ENCODE data around the gene CELA3B.
"Not testable (repeated sequence)": the region's sequence is repeated elsewhere in the genome, so short reads cannot be mapped to it uniquely, and the experiment has no call there.

The CELA3B gene

DNA sequence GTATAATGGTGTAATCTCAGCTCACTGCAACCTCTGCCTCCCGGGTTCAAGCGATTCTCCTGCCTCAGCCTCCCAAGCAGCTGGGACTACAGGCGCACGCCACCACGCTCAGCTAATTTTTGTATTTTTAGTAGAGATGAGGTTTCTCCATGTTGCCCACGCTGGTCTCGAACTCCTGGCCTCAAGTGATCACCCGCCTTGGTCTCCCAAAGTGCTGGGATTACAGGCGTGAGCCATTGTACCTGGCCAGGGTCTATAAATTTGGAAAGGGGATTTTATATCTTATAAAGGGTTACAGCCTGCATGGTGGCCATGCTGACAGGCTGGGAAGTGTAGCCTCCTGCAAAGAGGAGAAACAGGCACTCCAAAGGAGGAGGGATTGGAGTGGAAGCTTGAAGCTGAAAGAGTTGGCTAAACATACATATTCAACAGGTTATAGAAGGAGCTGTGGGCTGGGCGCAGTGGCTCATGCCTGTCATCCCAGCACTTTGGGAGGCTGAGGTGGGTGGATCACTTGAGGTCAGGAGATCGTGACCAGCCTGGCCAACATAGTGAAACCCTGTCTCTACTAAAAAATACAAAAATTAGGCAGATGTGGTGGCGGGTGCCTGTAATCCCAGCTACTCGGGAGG lies 37.9 kb downstream of the CELA3B start:
- DNase-seq, result not testable (repeated sequence)

DNA sequence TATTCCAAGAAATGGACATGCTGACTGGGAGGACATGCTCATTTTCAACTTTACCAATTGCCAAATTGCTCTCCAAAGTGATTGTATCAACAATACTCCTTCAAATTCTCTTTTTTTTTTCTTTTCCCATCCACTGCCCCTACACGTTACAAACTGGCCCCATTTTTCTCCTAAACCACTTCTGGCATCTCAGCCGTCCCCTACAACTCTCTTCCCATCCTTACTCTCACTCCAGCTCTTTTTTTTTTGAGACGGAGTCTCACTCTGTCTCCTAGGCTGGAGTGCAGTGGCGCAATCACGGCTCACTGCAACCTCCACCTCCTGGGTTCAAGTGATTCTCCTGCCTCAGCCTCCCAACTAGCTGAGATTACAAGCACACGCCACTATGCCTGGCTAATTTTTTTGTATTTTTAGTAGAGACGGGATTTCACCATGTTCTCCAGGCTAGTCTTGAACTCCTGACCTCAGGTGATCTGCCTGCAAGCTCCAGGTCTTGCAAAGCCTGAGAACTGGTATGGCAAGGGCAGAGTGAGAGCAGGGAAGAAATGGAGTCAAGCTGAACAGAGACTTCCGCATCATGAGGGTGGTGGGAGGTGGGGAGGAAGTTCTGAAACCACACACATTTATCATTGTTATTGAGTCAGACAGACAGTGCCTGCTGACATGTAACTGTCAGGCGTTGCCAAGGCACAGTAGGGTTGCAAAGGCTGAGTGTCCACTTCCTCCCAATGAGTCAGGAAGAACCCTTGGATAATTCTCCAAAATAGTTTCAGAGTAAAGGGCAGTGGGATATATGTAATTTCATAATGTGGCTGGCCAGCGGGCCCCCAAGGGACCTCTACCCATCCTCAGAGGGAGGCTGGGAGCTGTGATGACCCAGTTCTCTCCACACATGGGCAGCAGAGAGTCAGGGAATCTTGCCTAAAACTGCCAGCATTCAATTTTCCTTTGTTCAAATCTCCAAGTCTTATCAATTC lies 42.0 kb downstream of the CELA3B start:
- peak; percentile 96 for DNase-seq

DNA sequence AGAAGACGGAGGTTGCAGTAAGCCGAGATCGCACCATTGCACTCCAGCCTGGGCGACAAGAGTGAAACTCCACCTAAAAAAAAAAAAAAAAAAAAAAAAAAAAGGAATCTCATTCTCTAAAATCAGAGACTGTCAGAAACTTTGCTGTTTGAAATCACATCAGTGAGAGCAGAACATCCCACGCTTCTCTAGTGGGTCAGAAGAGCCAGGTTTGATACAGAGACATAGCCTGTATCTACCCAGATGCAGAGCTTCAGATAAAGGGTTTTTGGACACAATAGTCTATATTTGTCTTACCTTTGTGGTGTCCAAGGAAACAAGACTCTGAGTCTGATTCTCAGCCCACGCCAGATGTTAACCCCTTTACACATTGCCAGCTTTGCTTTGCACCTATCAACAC lies 44.2 kb downstream of the CELA3B start:
- no peak for DNase-seq

DNA sequence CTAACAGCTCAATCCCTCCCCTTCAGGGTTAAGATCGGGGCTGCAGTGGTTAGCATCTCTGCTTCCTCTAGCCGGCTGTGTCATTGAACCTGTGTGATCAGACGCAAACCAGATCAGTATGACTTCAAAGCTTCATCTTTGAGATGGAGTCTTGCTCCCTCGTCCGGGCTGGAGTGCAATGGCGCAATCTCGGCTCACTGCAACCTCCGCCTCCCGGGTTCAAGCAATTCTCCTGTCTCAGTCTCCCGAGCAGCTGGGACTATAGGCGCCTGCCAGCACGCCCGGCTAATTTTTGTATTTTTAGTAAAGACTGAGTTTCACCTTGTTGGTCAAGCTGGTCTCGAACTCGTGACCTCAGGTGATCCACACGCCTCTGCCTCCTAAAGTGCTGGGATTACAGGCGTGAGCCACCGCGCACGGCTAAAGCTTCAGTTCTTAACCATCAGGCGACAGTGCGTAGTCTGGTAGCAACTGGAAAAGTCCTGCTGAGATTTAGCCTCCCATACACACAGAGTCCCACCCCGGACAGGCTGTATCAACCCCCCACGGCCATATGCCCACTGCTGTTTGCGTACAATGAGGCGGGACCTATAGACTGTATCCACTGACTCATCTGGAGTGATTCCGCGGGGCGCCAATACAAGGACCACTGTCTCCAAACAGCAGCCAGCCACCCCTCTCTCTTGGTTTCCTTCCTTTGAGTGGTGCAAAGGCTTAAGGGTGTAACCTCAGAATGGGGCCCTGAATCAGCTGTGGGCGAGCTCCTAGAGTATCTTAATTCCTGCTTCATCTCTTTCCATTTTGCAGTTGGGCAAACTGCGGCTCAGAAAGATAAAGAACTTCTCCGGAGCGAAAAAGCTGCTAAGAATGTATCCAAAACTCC lies 47.9 kb downstream of the CELA3B start:
- DNase-seq, result no peak

DNA sequence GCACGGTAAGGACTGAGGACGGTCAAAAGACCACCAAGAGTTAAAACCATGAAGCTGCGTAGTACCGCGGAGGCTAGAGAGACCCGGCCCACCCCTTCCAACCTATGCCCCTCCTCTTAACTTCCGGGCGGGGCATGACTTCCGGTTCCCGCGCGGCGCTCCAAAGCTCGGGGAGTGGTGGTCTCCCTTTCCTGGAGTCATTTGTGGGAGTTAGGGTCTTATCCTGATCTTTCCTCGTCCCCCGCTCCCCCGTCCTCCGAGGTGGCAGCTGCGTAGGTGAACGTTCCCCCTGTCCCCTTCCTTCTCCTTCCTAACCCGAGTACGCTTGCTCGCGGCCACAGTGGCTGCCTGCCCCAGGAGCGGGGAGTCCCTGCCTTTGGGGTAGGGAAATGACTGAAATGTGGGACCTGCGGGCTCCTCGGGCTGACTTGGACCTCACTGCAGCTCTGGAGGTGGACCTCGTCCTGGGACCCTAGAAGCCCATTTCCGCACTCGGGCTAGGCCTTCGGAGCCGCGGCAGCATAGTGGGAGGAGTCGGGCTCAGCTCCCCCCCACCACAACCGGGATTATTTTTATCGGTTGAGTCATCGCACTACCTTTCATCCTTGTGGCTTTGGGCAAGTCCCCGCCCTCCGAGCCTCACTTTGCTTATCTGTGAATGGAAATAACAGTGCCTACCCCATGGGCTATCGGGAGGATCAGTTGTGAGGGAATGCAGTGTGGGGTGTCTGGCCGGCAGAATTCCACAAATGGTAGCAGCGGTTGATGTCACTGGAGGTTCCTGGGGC lies 48.7 kb downstream of the CELA3B start:
- DNase-seq, result peak; percentile 92

DNA sequence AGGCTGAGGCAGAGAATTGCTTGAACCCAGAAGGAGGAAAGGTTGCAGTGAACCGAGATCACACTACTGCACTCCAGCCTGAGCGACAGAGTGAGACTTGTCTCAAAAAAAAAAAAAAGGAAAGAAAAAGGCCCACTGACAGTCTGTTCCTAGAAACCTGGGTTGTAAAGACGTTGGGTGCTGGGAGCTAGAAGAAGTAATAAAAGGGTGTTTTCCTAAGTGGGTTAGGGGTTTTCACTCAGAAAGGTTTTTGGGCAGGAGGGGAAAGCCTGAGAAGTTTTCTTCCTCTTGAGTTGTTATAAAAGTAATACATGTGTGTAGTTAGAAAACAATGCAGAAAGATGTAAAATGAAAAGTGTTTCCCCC lies 50.1 kb downstream of the CELA3B start:
- DNase-seq, result no peak

DNA sequence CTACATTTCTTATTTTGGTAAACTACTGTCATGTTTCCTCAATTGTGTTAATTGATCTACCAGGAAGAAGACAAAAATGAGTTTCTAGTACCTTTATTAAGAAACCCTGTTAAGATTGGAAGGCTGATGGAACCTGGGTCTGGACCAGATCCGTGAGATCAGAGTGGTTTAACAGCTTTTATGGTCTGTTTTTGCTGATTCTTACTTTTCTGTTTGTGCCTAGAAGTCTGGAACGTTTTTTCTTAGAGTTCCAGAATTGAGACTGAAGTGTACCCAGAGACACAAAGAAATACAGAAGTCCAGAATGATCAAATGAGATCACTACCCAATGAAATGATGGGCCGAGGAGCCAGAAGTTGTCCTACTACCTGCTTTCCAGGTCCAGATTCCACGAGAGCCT lies 53.2 kb downstream of the CELA3B start:
- no peak for DNase-seq

DNA sequence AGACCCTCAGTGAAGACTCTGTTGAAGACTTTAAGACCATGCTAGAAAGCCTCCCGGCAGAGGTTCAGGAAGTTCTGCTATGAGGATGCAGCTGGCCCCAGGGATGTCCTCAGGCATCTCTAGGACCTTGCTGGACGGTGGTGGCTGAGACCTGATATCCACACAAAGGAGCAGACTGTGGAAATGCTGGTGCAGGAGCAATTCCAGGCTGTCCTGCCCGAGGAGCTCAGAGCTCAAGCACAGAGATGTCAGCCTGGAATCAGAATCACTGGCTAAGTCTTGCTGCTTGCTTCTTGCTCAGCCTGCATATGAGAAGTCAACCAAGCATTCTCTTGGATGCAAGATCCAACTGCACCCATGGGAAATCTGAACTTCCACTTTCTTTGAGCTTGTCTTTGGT lies 53.7 kb downstream of the CELA3B start:
- no peak for DNase-seq

DNA sequence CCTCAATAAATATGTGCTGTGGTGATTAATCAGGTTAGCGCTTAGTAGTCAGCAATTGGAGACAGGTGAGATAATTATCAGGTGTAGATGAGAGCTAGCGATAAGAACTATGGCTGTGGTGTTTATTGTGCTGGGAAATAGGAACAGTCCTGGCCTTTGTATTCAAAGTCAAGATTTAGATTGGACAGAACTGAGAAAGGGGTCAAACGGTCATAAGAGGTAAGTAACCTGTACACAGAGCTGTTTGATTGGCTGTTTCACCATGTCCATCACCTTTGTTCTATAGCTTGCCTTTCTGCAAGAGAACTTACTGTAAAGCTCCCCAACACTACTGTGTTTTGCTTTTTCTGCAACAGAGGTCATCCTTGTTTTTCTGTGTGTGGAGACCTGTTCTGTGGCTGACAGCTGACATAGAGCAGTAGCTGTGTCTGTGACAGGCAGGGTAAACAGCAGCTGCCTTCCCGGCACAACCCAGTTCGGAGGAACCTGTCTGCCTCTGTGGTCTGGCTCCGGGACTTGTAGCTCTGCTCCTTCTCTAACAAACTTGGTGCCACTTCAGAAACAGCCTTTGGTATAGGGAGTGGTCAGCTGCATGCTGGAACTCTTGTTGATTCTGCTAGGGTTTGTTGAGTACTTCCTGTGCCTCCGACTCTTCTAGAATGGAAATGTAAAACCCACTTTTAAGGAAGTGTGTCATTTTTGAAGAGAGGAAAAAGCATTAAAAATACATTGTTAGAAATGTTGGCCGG lies 54.6 kb downstream of the CELA3B start:
- DNase-seq, result no peak

DNA sequence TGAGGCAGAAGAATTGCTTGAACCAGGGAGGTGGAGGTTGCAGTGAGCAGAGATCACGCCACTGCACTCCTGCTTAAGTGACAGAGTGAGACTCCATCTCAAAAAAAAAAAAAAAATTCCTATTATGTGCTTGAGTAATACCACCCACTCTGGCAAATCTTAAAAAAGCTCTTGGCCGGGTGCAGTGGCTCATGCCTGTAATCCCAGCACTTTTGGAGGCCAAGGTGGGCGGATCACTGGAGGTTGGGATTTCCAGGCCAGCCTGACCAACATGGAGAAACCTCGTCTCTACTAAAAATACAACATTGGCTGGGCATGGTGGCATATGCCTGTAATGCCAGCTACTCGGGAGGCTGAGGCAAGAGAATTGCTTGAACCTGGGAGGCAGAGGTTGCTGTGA lies 58.0 kb downstream of the CELA3B start:
- DNase-seq, result not testable (repeated sequence)

DNA sequence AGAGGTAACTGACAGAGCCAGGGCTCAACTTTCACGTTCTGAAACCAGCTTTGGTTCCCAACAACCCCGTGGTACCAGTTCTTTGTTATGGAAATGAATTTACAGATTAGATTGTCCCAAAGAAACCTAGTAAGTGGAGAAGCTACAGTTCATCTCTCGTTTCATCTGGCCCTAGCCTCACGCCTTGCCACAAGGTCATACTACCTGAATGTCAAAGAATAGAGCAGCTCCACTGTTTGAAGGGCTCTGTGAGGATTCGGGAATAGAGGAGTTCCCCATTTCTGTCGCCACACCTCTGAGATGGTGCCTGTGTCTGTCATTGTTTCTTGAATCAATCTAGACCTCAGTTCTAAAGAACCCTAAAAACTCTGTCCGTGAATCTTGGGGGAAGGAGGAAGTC lies 60.7 kb downstream of the CELA3B start:
- DNase-seq, result no peak

DNA sequence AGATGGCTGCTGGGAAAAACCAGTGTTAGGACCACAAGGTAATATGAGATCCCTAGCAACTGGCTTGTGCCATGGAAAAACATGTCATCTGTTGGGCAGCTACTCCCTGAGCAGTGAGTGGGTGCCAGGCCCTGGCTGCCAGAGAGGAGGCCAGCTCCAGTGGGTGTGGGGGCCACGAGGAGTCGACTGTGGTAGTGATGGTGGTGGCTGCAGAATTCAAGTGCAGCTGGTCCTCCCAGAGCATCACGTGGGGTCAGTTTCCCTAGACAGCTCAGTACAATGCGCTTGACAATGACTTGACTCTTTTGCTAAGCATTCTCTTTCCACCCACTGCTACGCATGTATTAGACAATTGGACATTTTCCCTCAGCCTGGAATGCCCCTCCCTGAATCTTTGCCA lies 61.2 kb downstream of the CELA3B start:
- DNase-seq, result no peak

Data from NCI-H226 (cell line).